GM23338 (cell line): Measurements from ENCODE around the gene FAM227B.

Experiments used
- CREB1 ChIP-seq: fragments of 250-450 bp; sonication (Bioruptor Pico); IDR thresholded peaks from 2 replicates; pipeline ENCODE4 v1.5.0; 2020; ENCODE audit warnings: low read depth, mild to moderate bottlenecking, moderate library complexity
- EZH2 ChIP-seq: fragments of 200-600 bp; sonication (generic); IDR thresholded peaks from one replicate; pipeline ENCODE4 v1.8.0; 2017; ENCODE audit warnings: antibody characterized with exemption, mild to moderate bottlenecking, low read depth; ENCODE audit not compliant: unreplicated experiment
- EZH2phosphoT487 ChIP-seq: fragments of 200-600 bp; sonication (generic); IDR thresholded peaks from one replicate; pipeline ENCODE4 v1.8.1; 2018; ENCODE audit warnings: antibody characterized with exemption; ENCODE audit not compliant: unreplicated experiment
- JUNB ChIP-seq: IDR thresholded peaks from one replicate; pipeline ENCODE4 v1.6.1; 2016; ENCODE audit warnings: antibody characterized with exemption; ENCODE audit not compliant: unreplicated experiment
- NANOG ChIP-seq: IDR thresholded peaks from 2 replicates; pipeline ENCODE4 v1.6.1; 2016; ENCODE audit warnings: antibody characterized with exemption, borderline replicate concordance
- POLR2AphosphoS5 ChIP-seq: IDR thresholded peaks from 2 replicates; pipeline ENCODE4 v1.6.1; 2016; ENCODE audit warnings: antibody characterized with exemption, low read depth
- TF ChIP-seq, protein P1 (sequence below), 2 experiments: fragments of 200-600 bp in 1 of 2; sonication (generic) in 1 of 2; conservative IDR thresholded peaks; 2 replicates each; pipeline versions ENCODE4 v1.5.1 to v1.6.1; 2016 to 2017; ENCODE audit warnings: antibody characterized with exemption in 2 of 2, low read depth in 2 of 2, mild to moderate bottlenecking in 2 of 2, moderate library complexity in 1 of 2
- TF ChIP-seq, protein P2 (sequence below): IDR thresholded peaks from one replicate; pipeline ENCODE4 v1.6.1; 2018; ENCODE audit warnings: antibody characterized with exemption; ENCODE audit not compliant: unreplicated experiment
- TF ChIP-seq, protein P3 (sequence below): fragments of 250-450 bp; sonication (Bioruptor Pico); IDR thresholded peaks from 2 replicates; pipeline ENCODE4 v1.5.0; 2020; ENCODE audit warnings: mild to moderate bottlenecking, moderate library complexity

DNA sequence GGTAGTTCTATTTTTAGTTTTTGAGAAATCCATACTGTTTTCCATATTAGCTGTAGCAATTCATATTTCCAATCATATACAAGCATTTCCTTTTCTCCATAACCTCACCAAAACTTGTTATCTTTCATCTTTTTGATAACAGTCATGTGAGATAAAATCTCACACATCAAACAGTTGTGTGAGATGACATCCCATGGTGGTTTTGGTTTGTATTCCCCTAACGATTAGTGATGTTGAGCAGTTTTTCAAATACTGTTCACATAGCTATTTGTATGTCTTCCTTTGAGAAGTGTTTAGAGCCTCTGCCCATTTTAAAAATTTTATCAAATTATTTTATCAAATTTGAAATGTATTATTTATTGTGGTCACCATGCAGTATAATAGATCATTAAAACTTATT is 50.4 kb downstream of the FAM227B start:
- TF ChIP-seq EZH2 (no peak), JUNB (no peak), POLR2AphosphoS5 (no peak), EZH2phosphoT487 (no peak), CREB1 (CRISPR knock-in tag) (no peak), NANOG (no peak)
- TF ChIP-seq, protein P1, sequence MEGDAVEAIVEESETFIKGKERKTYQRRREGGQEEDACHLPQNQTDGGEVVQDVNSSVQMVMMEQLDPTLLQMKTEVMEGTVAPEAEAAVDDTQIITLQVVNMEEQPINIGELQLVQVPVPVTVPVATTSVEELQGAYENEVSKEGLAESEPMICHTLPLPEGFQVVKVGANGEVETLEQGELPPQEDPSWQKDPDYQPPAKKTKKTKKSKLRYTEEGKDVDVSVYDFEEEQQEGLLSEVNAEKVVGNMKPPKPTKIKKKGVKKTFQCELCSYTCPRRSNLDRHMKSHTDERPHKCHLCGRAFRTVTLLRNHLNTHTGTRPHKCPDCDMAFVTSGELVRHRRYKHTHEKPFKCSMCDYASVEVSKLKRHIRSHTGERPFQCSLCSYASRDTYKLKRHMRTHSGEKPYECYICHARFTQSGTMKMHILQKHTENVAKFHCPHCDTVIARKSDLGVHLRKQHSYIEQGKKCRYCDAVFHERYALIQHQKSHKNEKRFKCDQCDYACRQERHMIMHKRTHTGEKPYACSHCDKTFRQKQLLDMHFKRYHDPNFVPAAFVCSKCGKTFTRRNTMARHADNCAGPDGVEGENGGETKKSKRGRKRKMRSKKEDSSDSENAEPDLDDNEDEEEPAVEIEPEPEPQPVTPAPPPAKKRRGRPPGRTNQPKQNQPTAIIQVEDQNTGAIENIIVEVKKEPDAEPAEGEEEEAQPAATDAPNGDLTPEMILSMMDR (conservative IDR thresholded peaks at IDR 0.05; ENCODE audit: low read depth in 2 of 2) = no peak
- TF ChIP-seq, protein P2, sequence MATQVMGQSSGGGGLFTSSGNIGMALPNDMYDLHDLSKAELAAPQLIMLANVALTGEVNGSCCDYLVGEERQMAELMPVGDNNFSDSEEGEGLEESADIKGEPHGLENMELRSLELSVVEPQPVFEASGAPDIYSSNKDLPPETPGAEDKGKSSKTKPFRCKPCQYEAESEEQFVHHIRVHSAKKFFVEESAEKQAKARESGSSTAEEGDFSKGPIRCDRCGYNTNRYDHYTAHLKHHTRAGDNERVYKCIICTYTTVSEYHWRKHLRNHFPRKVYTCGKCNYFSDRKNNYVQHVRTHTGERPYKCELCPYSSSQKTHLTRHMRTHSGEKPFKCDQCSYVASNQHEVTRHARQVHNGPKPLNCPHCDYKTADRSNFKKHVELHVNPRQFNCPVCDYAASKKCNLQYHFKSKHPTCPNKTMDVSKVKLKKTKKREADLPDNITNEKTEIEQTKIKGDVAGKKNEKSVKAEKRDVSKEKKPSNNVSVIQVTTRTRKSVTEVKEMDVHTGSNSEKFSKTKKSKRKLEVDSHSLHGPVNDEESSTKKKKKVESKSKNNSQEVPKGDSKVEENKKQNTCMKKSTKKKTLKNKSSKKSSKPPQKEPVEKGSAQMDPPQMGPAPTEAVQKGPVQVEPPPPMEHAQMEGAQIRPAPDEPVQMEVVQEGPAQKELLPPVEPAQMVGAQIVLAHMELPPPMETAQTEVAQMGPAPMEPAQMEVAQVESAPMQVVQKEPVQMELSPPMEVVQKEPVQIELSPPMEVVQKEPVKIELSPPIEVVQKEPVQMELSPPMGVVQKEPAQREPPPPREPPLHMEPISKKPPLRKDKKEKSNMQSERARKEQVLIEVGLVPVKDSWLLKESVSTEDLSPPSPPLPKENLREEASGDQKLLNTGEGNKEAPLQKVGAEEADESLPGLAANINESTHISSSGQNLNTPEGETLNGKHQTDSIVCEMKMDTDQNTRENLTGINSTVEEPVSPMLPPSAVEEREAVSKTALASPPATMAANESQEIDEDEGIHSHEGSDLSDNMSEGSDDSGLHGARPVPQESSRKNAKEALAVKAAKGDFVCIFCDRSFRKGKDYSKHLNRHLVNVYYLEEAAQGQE = no peak
- TF ChIP-seq, protein P3, sequence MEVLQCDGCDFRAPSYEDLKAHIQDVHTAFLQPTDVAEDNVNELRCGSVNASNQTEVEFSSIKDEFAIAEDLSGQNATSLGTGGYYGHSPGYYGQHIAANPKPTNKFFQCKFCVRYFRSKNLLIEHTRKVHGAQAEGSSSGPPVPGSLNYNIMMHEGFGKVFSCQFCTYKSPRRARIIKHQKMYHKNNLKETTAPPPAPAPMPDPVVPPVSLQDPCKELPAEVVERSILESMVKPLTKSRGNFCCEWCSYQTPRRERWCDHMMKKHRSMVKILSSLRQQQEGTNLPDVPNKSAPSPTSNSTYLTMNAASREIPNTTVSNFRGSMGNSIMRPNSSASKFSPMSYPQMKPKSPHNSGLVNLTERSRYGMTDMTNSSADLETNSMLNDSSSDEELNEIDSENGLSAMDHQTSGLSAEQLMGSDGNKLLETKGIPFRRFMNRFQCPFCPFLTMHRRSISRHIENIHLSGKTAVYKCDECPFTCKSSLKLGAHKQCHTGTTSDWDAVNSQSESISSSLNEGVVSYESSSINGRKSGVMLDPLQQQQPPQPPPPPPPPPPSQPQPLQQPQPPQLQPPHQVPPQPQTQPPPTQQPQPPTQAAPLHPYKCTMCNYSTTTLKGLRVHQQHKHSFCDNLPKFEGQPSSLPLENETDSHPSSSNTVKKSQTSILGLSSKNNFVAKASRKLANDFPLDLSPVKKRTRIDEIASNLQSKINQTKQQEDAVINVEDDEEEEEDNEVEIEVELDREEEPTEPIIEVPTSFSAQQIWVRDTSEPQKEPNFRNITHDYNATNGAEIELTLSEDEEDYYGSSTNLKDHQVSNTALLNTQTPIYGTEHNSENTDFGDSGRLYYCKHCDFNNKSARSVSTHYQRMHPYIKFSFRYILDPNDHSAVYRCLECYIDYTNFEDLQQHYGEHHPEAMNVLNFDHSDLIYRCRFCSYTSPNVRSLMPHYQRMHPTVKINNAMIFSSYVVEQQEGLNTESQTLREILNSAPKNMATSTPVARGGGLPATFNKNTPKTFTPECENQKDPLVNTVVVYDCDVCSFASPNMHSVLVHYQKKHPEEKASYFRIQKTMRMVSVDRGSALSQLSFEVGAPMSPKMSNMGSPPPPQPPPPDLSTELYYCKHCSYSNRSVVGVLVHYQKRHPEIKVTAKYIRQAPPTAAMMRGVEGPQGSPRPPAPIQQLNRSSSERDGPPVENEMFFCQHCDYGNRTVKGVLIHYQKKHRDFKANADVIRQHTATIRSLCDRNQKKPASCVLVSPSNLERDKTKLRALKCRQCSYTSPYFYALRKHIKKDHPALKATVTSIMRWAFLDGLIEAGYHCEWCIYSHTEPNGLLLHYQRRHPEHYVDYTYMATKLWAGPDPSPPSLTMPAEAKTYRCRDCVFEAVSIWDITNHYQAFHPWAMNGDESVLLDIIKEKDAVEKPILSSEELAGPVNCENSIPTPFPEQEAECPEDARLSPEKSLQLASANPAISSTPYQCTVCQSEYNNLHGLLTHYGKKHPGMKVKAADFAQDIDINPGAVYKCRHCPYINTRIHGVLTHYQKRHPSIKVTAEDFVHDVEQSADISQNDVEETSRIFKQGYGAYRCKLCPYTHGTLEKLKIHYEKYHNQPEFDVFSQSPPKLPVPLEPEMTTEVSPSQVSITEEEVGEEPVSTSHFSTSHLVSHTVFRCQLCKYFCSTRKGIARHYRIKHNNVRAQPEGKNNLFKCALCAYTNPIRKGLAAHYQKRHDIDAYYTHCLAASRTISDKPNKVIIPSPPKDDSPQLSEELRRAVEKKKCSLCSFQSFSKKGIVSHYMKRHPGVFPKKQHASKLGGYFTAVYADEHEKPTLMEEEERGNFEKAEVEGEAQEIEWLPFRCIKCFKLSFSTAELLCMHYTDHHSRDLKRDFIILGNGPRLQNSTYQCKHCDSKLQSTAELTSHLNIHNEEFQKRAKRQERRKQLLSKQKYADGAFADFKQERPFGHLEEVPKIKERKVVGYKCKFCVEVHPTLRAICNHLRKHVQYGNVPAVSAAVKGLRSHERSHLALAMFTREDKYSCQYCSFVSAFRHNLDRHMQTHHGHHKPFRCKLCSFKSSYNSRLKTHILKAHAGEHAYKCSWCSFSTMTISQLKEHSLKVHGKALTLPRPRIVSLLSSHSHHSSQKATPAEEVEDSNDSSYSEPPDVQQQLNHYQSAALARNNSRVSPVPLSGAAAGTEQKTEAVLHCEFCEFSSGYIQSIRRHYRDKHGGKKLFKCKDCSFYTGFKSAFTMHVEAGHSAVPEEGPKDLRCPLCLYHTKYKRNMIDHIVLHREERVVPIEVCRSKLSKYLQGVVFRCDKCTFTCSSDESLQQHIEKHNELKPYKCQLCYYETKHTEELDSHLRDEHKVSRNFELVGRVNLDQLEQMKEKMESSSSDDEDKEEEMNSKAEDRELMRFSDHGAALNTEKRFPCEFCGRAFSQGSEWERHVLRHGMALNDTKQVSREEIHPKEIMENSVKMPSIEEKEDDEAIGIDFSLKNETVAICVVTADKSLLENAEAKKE (CRISPR knock-in tag) = no peak
